ENCODE results near the gene PDE6A.

DNA sequence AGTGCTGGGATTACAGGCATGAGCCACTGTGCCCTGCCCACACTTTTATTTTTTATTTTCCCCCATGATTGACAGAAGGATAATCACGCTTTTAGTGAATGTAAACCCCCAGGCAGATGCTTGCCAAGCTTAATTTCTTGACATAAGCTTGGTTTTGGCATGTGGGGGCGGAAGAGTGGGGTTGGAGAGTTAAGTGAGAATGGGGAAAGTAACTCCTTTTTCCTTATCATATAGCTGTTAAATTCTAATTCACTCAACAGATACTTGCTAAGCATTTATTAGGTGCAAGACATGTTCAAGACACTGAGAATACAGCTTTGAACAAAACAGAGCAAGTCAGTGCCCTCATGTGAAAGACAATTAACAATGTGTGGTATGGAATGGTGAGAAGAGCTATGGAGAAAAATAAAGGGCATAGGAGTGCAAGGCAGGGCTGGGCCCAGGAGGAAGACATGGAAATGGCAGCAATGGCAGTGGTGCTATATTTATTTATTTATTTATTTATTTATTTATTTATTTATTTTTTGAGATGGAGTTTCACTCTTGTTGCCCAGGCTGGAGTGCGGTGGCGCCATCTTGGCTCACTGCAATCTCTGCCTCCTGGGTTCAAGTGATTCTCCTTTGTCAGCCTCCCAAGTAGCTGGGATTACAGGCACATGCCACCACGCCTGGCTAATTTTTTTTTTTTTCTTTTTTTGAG lies 18.2 kb upstream of the PDE6A start:
- TF ChIP-seq EZH2 (IDR thresholded peaks at IDR 0.05; ENCODE audit: insufficient read depth, poor library complexity, severe bottlenecking): no peak
- TF ChIP-seq EZH2phosphoT487 (IDR thresholded peaks at IDR 0.05; ENCODE audit: insufficient read depth, low read depth): no peak
